Thyroid gland (tissue), 4 donors: ENCODE results near the gene ETV6. TPM values are rescaled to one million over a fixed set of nuclear protein-coding genes. Genes with fewer than 3 reads are reported as not detected.

Experiments
- DNase-seq, 2 donors: peaks; one replicate each; pipeline ENCODE4 v3.0.0-alpha.2; 2019
- H3K27ac ChIP-seq, 3 donors: fragments of 200-600 bp; sonication (generic); 1 replicate in 2 of 3; 2 replicates in 1 of 3; pipeline ENCODE4 v1.5.1; 2016 to 2019; ENCODE audit warnings: mild to moderate bottlenecking in 1 of 3, moderate library complexity in 1 of 3
- H3K27me3 ChIP-seq: fragments of 200-600 bp; sonication (generic); one replicate; pipeline ENCODE4 v1.5.1; 2019
- H3K36me3 ChIP-seq, 2 donors: fragments of 200-600 bp; sonication (generic); one replicate each; pipeline ENCODE4 v1.5.1; 2016 to 2019
- H3K4me1 ChIP-seq, 2 donors: fragments of 200-600 bp; sonication (generic); one replicate each; pipeline ENCODE4 v1.5.1; 2017 to 2019
- H3K4me3 ChIP-seq, 3 donors: fragments of 200-600 bp; sonication (generic); replicated peaks in 1 of 3; 1 replicate in 2 of 3; 2 replicates in 1 of 3; pipeline ENCODE4 v1.5.1; 2016; ENCODE audit warnings: mild to moderate bottlenecking in 1 of 3
- H3K9me3 ChIP-seq: fragments of 200-600 bp; sonication (generic); one replicate; pipeline ENCODE4 v1.5.1; 2017
- POLR2A ChIP-seq, 2 donors: fragments of 450-650 bp; IDR thresholded peaks; one replicate each; pipeline ENCODE4 v1.6.1; 2017; ENCODE audit warnings: antibody characterized with exemption in 2 of 2, mild to moderate bottlenecking in 2 of 2, moderate library complexity in 1 of 2
- WGBS, 2 donors: methylation state at CpG; one replicate each; pipeline ENCODE4 v1.1.5; 2017; 5-methylcytosine and 5-hydroxymethylcytosine counted together
- intact Hi-C: fragments of 100-400 bp; cut with DNase I; formaldehyde crosslinking; loops from one replicate; pipeline ENCODE4 v1.15.1; 2023
- total RNA-seq, 4 donors: library from RNA; depleted of rRNA; stranded (reverse); fragments of >200 nt; gene quantifications; one replicate each; pipeline ENCODE4 v1.2.3, GENCODE V29; 2016
- TF ChIP-seq, protein P1 (sequence below), 6 experiments: fragments of 200-600 bp in 3 of 6; fragments of 450-650 bp in 3 of 6; sonication (generic) in 3 of 6; IDR thresholded peaks; one replicate each; pipeline ENCODE4 v1.5.1; 2016 to 2019; ENCODE audit warnings: antibody characterized with exemption in 6 of 6, mild to moderate bottlenecking in 2 of 6, inconsistent platforms in 1 of 6, moderate library complexity in 1 of 6

The ETV6 gene
- total RNA-seq, 4 donors from 2014 or later: 16.6 to 35.6 (median 17.2) TPM

DNA sequence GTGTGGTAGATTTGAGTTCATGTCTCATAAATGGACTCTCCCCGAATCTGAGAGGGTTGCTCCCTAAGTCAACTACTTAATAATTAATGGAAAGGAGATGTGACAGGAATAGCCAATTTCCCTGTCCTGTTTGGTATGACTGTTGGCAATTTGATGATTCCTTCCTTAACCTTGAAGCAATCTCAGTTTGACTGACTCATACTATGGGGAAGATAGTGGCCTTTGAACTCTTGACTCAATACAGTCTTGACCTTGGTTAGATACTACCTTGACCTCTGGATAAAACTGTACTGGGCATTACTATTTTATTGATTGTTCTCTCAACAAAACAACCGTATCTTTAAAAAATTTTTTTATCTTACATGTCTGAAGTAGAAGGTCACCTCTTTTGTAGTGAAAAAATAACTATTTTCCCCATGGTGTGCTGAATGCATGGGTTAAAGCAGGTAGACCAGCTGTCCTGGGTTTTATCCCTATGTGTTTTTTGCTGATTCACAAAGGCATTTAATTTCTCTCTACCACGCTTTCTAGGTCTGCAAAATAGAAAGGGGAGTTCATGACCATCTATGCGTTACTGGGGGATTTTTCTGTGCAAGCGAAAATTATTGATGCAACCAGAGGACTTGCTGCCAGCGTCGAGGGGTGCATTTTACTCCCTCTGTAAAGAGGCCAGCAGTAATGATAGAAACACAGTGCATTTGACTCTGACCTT is 80.1 kb downstream of the ETV6 start:
- peak overlapping the region; percentile 78 to 91 (median 81) for H3K27ac ChIP-seq
- intact Hi-C loops: no loop called here
- TF ChIP-seq, protein P1, sequence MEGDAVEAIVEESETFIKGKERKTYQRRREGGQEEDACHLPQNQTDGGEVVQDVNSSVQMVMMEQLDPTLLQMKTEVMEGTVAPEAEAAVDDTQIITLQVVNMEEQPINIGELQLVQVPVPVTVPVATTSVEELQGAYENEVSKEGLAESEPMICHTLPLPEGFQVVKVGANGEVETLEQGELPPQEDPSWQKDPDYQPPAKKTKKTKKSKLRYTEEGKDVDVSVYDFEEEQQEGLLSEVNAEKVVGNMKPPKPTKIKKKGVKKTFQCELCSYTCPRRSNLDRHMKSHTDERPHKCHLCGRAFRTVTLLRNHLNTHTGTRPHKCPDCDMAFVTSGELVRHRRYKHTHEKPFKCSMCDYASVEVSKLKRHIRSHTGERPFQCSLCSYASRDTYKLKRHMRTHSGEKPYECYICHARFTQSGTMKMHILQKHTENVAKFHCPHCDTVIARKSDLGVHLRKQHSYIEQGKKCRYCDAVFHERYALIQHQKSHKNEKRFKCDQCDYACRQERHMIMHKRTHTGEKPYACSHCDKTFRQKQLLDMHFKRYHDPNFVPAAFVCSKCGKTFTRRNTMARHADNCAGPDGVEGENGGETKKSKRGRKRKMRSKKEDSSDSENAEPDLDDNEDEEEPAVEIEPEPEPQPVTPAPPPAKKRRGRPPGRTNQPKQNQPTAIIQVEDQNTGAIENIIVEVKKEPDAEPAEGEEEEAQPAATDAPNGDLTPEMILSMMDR (IDR thresholded peaks at IDR 0.05): no peak
- no peak for TF ChIP-seq POLR2A (IDR thresholded peaks at IDR 0.05)
- no peaks in the 10 kb centered on the region for H3K36me3 ChIP-seq
- H3K4me1 ChIP-seq: peaks cover 60 to 68% of the 10 kb centered on the region in 2 donors
- no peaks in the 10 kb centered on the region for H3K27me3 ChIP-seq
- H3K9me3 ChIP-seq: no peaks in the 10 kb centered on the region
- 60 to 65% methylated on average over 7 of the region's 7 CpGs for WGBS, 2 donors
- no peak for DNase-seq
- H3K4me3 ChIP-seq: no peak overlapping the region

GRCh38 chr12:11730299-11731041 is 81.0 kb downstream of the ETV6 start:
- WGBS, 2 donors: 64 to 78% methylated on average over 8 of the region's 8 CpGs
- Histone ChIP-seq H3K27me3 (no peaks in the 10 kb centered on the region), H3K36me3 (no peaks in the 10 kb centered on the region), H3K9me3 (no peaks in the 10 kb centered on the region), H3K4me1 (peaks cover 51 to 60% of the 10 kb centered on the region in 2 donors), H3K4me3 (no peak overlapping the region), H3K27ac (peak overlapping the region; percentile 78 to 91 (median 81))
- intact Hi-C loops: no loop called here
- peak in 1 of 2 donors; percentile 5 for TF ChIP-seq POLR2A (IDR thresholded peaks at IDR 0.05)
- TF ChIP-seq, protein P1 (IDR thresholded peaks at IDR 0.05): no peak
- DNase-seq: peak; percentile 77 to 80

- H3K27ac ChIP-seq: peak overlapping the region; percentile 78 to 91 (median 81)
- intact Hi-C loops: no loop called here
- TF ChIP-seq POLR2A (IDR thresholded peaks at IDR 0.05): no peak
- TF ChIP-seq, protein P1 (IDR thresholded peaks at IDR 0.05): no peak
- H3K4me1 ChIP-seq: peaks cover 48 to 56% of the 10 kb centered on the region in 2 donors
- H3K9me3 ChIP-seq: no peaks in the 10 kb centered on the region
- no peaks in the 10 kb centered on the region for H3K27me3 ChIP-seq
- H3K4me3 ChIP-seq: no peak overlapping the region
- WGBS, 2 donors: 67 to 72% methylated on average over 1 of the region's 1 CpG
- no peak for DNase-seq
- H3K36me3 ChIP-seq: no peaks in the 10 kb centered on the region
Observed at GRCh38 chr12:11731042-11731357, 81.5 kb downstream of the ETV6 start.

GRCh38 chr12:11731455-11731854 is 82.0 kb downstream of the ETV6 start:
- Histone ChIP-seq H3K27me3 (no peaks in the 10 kb centered on the region), H3K4me1 (peaks cover 48 to 56% of the 10 kb centered on the region in 2 donors), H3K36me3 (no peaks in the 10 kb centered on the region), H3K4me3 (no peak overlapping the region), H3K27ac (peak overlapping the region; percentile 78 to 91 (median 81)), H3K9me3 (no peaks in the 10 kb centered on the region)
- WGBS, 2 donors: 63 to 76% methylated on average over 3 of the region's 3 CpGs
- TF ChIP-seq POLR2A (IDR thresholded peaks at IDR 0.05): no peak
- TF ChIP-seq, protein P1 (IDR thresholded peaks at IDR 0.05): no peak
- intact Hi-C loops: no loop called here
- no peak for DNase-seq

DNA sequence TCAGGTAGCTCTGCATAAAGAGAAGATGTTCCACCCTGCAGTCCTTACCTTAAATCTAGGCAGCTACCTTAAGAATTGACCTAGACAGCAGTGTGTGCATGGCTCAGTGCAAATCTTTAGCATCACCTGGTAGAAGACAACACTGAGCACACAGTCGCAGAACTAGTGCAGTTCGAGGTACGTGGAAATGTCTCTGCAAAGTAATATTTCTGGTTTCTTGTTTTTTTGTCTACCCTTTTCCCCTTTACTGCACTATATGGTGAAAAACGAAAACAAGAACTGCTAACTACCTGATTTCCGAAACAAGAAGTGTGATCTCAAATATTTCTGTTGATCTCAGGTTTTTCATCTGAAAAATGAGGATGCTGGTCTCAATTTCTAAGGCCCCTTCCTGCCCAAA is 82.5 kb downstream of the ETV6 start:
- Histone ChIP-seq H3K36me3 (no peaks in the 10 kb centered on the region), H3K4me1 (peaks cover 48 to 50% of the 10 kb centered on the region in 2 donors), H3K4me3 (no peak overlapping the region), H3K9me3 (no peaks in the 10 kb centered on the region), H3K27me3 (no peaks in the 10 kb centered on the region), H3K27ac (peak overlapping the region in 2 of 3 donors; percentile 81 to 91)
- DNase-seq: no peak
- intact Hi-C loops: no loop called here
- WGBS, 2 donors: 90 to 92% methylated on average over 5 of the region's 5 CpGs
- TF ChIP-seq POLR2A (IDR thresholded peaks at IDR 0.05): no peak
- TF ChIP-seq, protein P1 (IDR thresholded peaks at IDR 0.05): no peak
